HG02588 (cell line): ENCODE data around the gene ADCK1.
"Not testable (repeated sequence)": the region's sequence is repeated elsewhere in the genome, so short reads cannot be mapped to it uniquely, and the experiment has no call there.

Experiments used
- ATAC-seq: cut with Tn5 transposase; IDR thresholded peaks from one replicate; pipeline ENCODE4 v1.9.1; 2021; ENCODE audit warnings: mild to moderate bottlenecking, moderate library complexity; ENCODE audit not compliant: unreplicated experiment

Gene ADCK1

GRCh38 chr14:77892890-77893484 lies 93.1 kb downstream of the ADCK1 start:
- ATAC-seq: no peak

GRCh38 chr14:77897374-77897773 lies 97.5 kb downstream of the ADCK1 start:
- ATAC-seq: no peak

- no peak for ATAC-seq
Measured at GRCh38 chr14:77902811-77903210, 102.9 kb downstream of the ADCK1 start.

- no peak for ATAC-seq
Measured at GRCh38 chr14:77903221-77903620, 103.3 kb downstream of the ADCK1 start.

- no peak for ATAC-seq
Measured at GRCh38 chr14:77903937-77904617, 104.2 kb downstream of the ADCK1 start.

GRCh38 chr14:77906446-77906845 lies 106.5 kb downstream of the ADCK1 start:
- no peak for ATAC-seq

GRCh38 chr14:77908847-77909246 lies 108.9 kb downstream of the ADCK1 start:
- no peak for ATAC-seq

- ATAC-seq: no peak
Measured at GRCh38 chr14:77909911-77910310, 110.0 kb downstream of the ADCK1 start.

GRCh38 chr14:77910506-77910905 lies 110.6 kb downstream of the ADCK1 start:
- ATAC-seq: no peak

- no peak for ATAC-seq
Measured at GRCh38 chr14:77911356-77911755, 111.4 kb downstream of the ADCK1 start.

- ATAC-seq: no peak
Measured at GRCh38 chr14:77912754-77913556, 113.0 kb downstream of the ADCK1 start.

- no peak for ATAC-seq
Measured at GRCh38 chr14:77914073-77914721, 114.3 kb downstream of the ADCK1 start.

GRCh38 chr14:77915390-77915789 lies 115.5 kb downstream of the ADCK1 start:
- not testable (repeated sequence) for ATAC-seq

GRCh38 chr14:77917491-77918201 lies 117.7 kb downstream of the ADCK1 start:
- ATAC-seq: no peak

GRCh38 chr14:77918448-77918847 lies 118.5 kb downstream of the ADCK1 start:
- no peak for ATAC-seq

GRCh38 chr14:77920312-77920711 lies 120.4 kb downstream of the ADCK1 start:
- ATAC-seq: no peak

- ATAC-seq: no peak
Measured at GRCh38 chr14:77921818-77922217, 121.9 kb downstream of the ADCK1 start.

- no peak for ATAC-seq
Measured at GRCh38 chr14:77923131-77923936, 123.4 kb downstream of the ADCK1 start.

GRCh38 chr14:77924141-77924948 lies 124.4 kb downstream of the ADCK1 start:
- ATAC-seq: no peak
